GM21390 (cell line): ENCODE results near the gene DYRK4.
"Not testable (repeated sequence)": the region's sequence is repeated elsewhere in the genome, so short reads cannot be mapped to it uniquely, and the experiment has no call there.

Experiments used
- ATAC-seq: cut with Tn5 transposase; IDR thresholded peaks from one replicate; pipeline ENCODE4 v1.9.1; 2021; ENCODE audit not compliant: unreplicated experiment

Gene DYRK4

GRCh38 chr12:4562034-4562657 lies at the start of gene DYRK4:
TSS of gene DYRK4 (plus strand) at chr12:4562208. CDS start at chr12:4562246, 38 bp downstream.
- no peak for ATAC-seq

GRCh38 chr12:4518106-4518728 lies 43.8 kb upstream of the DYRK4 start:
- ATAC-seq, result no peak

GRCh38 chr12:4523443-4523842 lies 38.6 kb upstream of the DYRK4 start:
- not testable (repeated sequence) for ATAC-seq

GRCh38 chr12:4526923-4527546 lies 35.0 kb upstream of the DYRK4 start:
- ATAC-seq, result no peak

GRCh38 chr12:4530160-4530559 lies 31.8 kb upstream of the DYRK4 start:
- no peak for ATAC-seq

GRCh38 chr12:4530982-4531586 lies 30.9 kb upstream of the DYRK4 start:
- ATAC-seq, result no peak

- ATAC-seq, result peak; percentile 41
Observed at GRCh38 chr12:4535092-4535491, 26.9 kb upstream of the DYRK4 start.

- ATAC-seq, result no peak
Observed at GRCh38 chr12:4535871-4536270, 26.1 kb upstream of the DYRK4 start.

GRCh38 chr12:4538207-4539160 lies 23.5 kb upstream of the DYRK4 start, which contains the start of gene RAD51AP1:
TSS of gene RAD51AP1 (plus strand) at chr12:4538890. CDS start at chr12:4538940, 50 bp downstream.
- ATAC-seq, result peak; percentile 80

GRCh38 chr12:4539167-4539870 lies 22.7 kb upstream of the DYRK4 start:
- no peak for ATAC-seq

GRCh38 chr12:4540170-4540569 lies 21.8 kb upstream of the DYRK4 start:
- ATAC-seq, result no peak

- no peak for ATAC-seq
Observed at GRCh38 chr12:4540638-4541037, 21.4 kb upstream of the DYRK4 start.

GRCh38 chr12:4545195-4545594 lies 16.8 kb upstream of the DYRK4 start:
- ATAC-seq, result no peak

- no peak for ATAC-seq
Observed at GRCh38 chr12:4552191-4552590, 9.8 kb upstream of the DYRK4 start.

GRCh38 chr12:4553943-4554342 lies 8.1 kb upstream of the DYRK4 start:
- ATAC-seq, result no peak

GRCh38 chr12:4555804-4556203 lies 6.2 kb upstream of the DYRK4 start:
- no peak for ATAC-seq

GRCh38 chr12:4556735-4557530 lies 5.1 kb upstream of the DYRK4 start:
- ATAC-seq, result no peak

- no peak for ATAC-seq
Observed at GRCh38 chr12:4557586-4557985, 4.4 kb upstream of the DYRK4 start.

- ATAC-seq, result no peak
Observed at GRCh38 chr12:4558171-4558570, 3.8 kb upstream of the DYRK4 start.
